ENCODE data around the gene SFSWAP. TPM values are rescaled to one million over a fixed set of nuclear protein-coding genes. Genes with fewer than 3 reads are reported as not detected.

The SFSWAP gene
- total RNA-seq, 4 donors from 2014 or later: 12.8 to 39.5 (median 25.9) TPM

GRCh38 chr12:131759176-131759575 is 48.3 kb downstream of the SFSWAP start:
- 95 to 98% methylated on average over 8 of the region's 8 CpGs for WGBS, 2 donors
- intact Hi-C loops (cut with DNase I): no loop called here
- no peaks in the 10 kb centered on the region for H3K4me1 ChIP-seq
- no peak overlapping the region for H3K27ac ChIP-seq
- no peaks in the 10 kb centered on the region for H3K27me3 ChIP-seq
- H3K36me3 ChIP-seq: peaks cover 36 to 100% (median 36%) of the 10 kb centered on the region in 3 donors
- no peak overlapping the region for H3K4me3 ChIP-seq
- H3K9me3 ChIP-seq: no peaks in the 10 kb centered on the region
- no peak for TF ChIP-seq POLR2A (IDR thresholded peaks at IDR 0.05)
- TF ChIP-seq CTCF (IDR thresholded peaks at IDR 0.05): no peak
- no peak for DNase-seq

GRCh38 chr12:131761638-131762037 is 50.7 kb downstream of the SFSWAP start:
- intact Hi-C loops (cut with DNase I): no loop called here
- no peak overlapping the region for H3K4me3 ChIP-seq
- no peaks in the 10 kb centered on the region for H3K27me3 ChIP-seq
- no peaks in the 10 kb centered on the region for H3K9me3 ChIP-seq
- WGBS, 2 donors: 82 to 95% methylated on average over 4 to 5 of the region's 5 CpGs
- no peak overlapping the region for H3K27ac ChIP-seq
- H3K36me3 ChIP-seq: peaks cover 29 to 100% (median 41%) of the 10 kb centered on the region in 3 donors
- DNase-seq: no peak
- H3K4me1 ChIP-seq: no peaks in the 10 kb centered on the region
- TF ChIP-seq CTCF (IDR thresholded peaks at IDR 0.05) (no peak), POLR2A (IDR thresholded peaks at IDR 0.05) (no peak)

DNA sequence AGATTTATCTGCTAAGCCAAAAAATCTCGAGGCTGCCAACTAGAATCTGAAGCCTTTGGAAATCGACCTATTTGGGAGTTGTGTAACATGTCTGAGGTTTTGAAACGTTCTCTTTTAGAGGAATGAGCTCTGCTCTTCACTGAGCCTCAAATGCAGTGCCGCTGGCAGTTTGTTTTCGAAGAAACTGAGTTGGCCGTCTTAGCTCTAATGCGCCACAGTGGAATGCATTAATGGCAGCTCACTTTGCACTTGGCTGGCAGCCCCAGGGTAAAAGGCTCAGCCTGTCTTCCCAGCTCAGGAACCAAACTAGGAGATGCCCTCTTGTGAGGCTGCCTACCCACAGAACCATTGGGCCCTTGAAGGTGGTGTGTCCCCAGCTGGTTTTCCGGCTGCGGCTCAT is 53.8 kb downstream of the SFSWAP start:
- peaks cover 24 to 100% (median 37%) of the 10 kb centered on the region in 3 donors for H3K36me3 ChIP-seq
- DNase-seq: no peak

DNA sequence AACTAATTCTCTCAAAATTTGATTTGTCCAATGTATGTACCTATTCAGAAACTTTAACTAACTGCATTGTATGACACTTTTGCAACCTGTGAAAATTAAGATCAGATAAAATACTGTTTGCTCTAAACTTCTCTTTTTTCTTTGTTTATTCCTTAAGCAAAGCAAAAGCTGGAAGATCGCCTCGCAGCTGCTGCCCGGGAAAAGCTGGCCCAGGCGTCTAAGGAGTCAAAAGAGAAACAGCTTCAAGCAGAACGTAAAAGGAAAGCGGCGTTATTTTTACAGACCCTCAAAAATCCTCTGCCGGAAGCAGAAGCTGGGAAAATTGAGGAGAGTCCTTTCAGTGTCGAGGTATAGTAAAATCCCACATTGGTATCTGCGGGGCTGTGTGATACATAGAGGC is 55.1 kb downstream of the SFSWAP start:
- Histone ChIP-seq H3K36me3 (peaks cover 24 to 100% (median 37%) of the 10 kb centered on the region in 3 donors), H3K4me1 (no peaks in the 10 kb centered on the region), H3K4me3 (no peak overlapping the region), H3K27me3 (no peaks in the 10 kb centered on the region), H3K9me3 (no peaks in the 10 kb centered on the region), H3K27ac (no peak overlapping the region)
- DNase-seq: no peak
- 93 to 95% methylated on average over 10 of the region's 10 CpGs for WGBS, 2 donors
- intact Hi-C loops (cut with DNase I): no loop called here
- TF ChIP-seq POLR2A (IDR thresholded peaks at IDR 0.05): no peak
- TF ChIP-seq CTCF (IDR thresholded peaks at IDR 0.05): no peak

More for the DNA sequence above, 53.8 kb downstream of the SFSWAP start:
- Histone ChIP-seq H3K27me3 (no peaks in the 10 kb centered on the region), H3K4me3 (no peak overlapping the region), H3K4me1 (no peaks in the 10 kb centered on the region), H3K27ac (no peak overlapping the region), H3K9me3 (no peaks in the 10 kb centered on the region)
- 87 to 91% methylated on average over 8 to 9 of the region's 9 CpGs for WGBS, 2 donors
- intact Hi-C loops (cut with DNase I): no loop called here
- no peak for TF ChIP-seq CTCF (IDR thresholded peaks at IDR 0.05)
- no peak for TF ChIP-seq POLR2A (IDR thresholded peaks at IDR 0.05)

DNA sequence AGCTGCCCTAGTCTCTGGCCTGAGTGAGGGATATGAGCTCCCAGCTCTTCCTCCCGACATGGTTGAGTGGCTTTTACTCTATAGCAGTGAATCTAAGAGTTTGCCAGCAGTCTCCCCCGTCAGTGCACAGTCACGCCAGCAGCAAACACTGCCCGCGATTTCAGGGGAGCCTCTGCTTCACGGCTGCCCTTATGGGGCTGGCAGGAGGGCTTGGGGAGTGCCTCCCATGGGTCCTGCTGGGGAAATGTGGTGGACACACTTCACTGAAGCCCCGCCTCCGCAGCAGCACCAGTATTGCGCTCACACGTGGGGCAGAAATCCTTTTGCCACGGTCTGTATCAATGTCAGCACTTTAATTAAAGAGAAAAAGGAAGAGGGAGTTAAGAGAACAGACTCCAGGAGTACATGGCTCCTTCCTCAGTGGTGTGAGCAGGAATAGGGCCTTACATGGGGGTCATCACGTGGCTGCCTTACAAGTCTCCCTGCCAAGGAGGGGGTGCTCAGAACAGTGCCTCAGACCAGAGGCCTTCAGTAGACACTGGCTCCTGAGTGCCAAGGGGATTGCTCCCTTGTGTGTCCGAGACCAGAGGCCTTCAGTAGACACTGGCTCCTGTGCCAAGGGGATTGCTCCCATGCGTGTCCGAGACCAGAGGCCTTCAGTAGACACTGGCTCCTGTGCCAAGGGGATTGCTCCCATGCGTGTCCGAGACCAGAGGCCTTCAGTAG is 55.7 kb downstream of the SFSWAP start:
- Histone ChIP-seq H3K27me3 (no peaks in the 10 kb centered on the region), H3K27ac (no peak overlapping the region), H3K4me1 (no peaks in the 10 kb centered on the region), H3K36me3 (peaks cover 23 to 100% (median 37%) of the 10 kb centered on the region in 3 donors), H3K9me3 (no peaks in the 10 kb centered on the region), H3K4me3 (no peak overlapping the region)
- DNase-seq: no peak
- TF ChIP-seq CTCF (IDR thresholded peaks at IDR 0.05) (no peak), POLR2A (IDR thresholded peaks at IDR 0.05) (no peak)
- intact Hi-C loops (cut with DNase I): no loop called here
- 83 to 87% methylated on average over 5 to 6 of the region's 17 CpGs for WGBS, 2 donors
